Coronary artery (tissue), 2 donors: ENCODE data around the gene ANO2.
"Not testable (repeated sequence)": the region's sequence is repeated elsewhere in the genome, so short reads cannot be mapped to it uniquely, and the experiment has no call there.

Source experiments
- DNase-seq: peaks from one replicate; pipeline ENCODE4 v3.0.0-alpha.2; 2017; ENCODE audit warnings: low spot score
- H3K27ac ChIP-seq, 2 donors: fragments of 200-600 bp; sonication (generic); one replicate each; pipeline ENCODE4 v1.5.1; 2016 to 2019
- H3K4me3 ChIP-seq: fragments of 200-600 bp; sonication (generic); 2 replicates; pipeline ENCODE4 v1.5.1; 2016; ENCODE audit warnings: mild to moderate bottlenecking, moderate library complexity
- CTCF ChIP-seq: fragments of 200-600 bp; sonication (generic); IDR thresholded peaks from one replicate; pipeline ENCODE4 v1.5.1; 2019; ENCODE audit warnings: antibody characterized with exemption

Gene ANO2

GRCh38 chr12:5864301-5864700 is 80.8 kb downstream of the ANO2 start:
- H3K4me3 ChIP-seq, result no peak overlapping the region
- no peak for DNase-seq
- H3K27ac ChIP-seq, result no peak overlapping the region
- TF ChIP-seq CTCF, result no peak

GRCh38 chr12:5861416-5861815 is 83.6 kb downstream of the ANO2 start:
- no peak for TF ChIP-seq CTCF

GRCh38 chr12:5856692-5857091 is 88.4 kb downstream of the ANO2 start:
- no peak overlapping the region for H3K4me3 ChIP-seq
- H3K27ac ChIP-seq, result no peak overlapping the region
- TF ChIP-seq CTCF, result no peak
- DNase-seq, result no peak

More at GRCh38 chr12:5861416-5861815, 83.6 kb downstream of the ANO2 start:
- H3K27ac ChIP-seq, result no peak overlapping the region
- DNase-seq, result no peak
- no peak overlapping the region for H3K4me3 ChIP-seq

GRCh38 chr12:5846950-5847349 is 98.1 kb downstream of the ANO2 start:
- no peak overlapping the region for H3K27ac ChIP-seq
- no peak for DNase-seq
- no peak for TF ChIP-seq CTCF
- no peak overlapping the region for H3K4me3 ChIP-seq

- Histone ChIP-seq H3K27ac (no peak overlapping the region), H3K4me3 (no peak overlapping the region)
- DNase-seq, result no peak
- TF ChIP-seq CTCF, result no peak
These were observed 104.1 kb downstream of the ANO2 start for GRCh38 chr12:5840944-5841343.

GRCh38 chr12:5830111-5830510 is 114.9 kb downstream of the ANO2 start:
- no peak for TF ChIP-seq CTCF
- DNase-seq, result no peak
- Histone ChIP-seq H3K27ac (no peak overlapping the region), H3K4me3 (no peak overlapping the region)

GRCh38 chr12:5827591-5827990 is 117.5 kb downstream of the ANO2 start:
- Histone ChIP-seq H3K27ac (no peak overlapping the region), H3K4me3 (no peak overlapping the region)
- DNase-seq, result no peak
- TF ChIP-seq CTCF, result no peak

GRCh38 chr12:5825761-5826160 is 119.3 kb downstream of the ANO2 start:
- H3K27ac ChIP-seq, DNase-seq, H3K4me3 ChIP-seq: not testable (repeated sequence)

- not testable (repeated sequence) for H3K27ac ChIP-seq, H3K4me3 ChIP-seq, DNase-seq
These were observed 126.2 kb downstream of the ANO2 start for GRCh38 chr12:5818877-5819276.
